ENCODE results near the gene LATS2. TPM values are rescaled to one million over a fixed set of nuclear protein-coding genes. Genes with fewer than 3 reads are reported as not detected.

LATS2 gene
- total RNA-seq, 3 donors from 2014 or later: 15.1 to 35.2 (median 21.6) TPM

- Histone ChIP-seq H3K27me3 (no peaks in the 10 kb centered on the region), H3K4me3 (no peak overlapping the region), H3K36me3 (no peaks in the 10 kb centered on the region), H3K27ac (peak overlapping the region in 1 of 2 donors; percentile 16), H3K9me3 (no peaks in the 10 kb centered on the region), H3K4me1 (no peaks in the 10 kb centered on the region)
- no peak for DNase-seq (ENCODE audit: low spot score in 2 of 2)
- intact Hi-C loops (cut with DNase I; ENCODE audit: low total_unique reads): no loop called here
- TF ChIP-seq, protein P1, sequence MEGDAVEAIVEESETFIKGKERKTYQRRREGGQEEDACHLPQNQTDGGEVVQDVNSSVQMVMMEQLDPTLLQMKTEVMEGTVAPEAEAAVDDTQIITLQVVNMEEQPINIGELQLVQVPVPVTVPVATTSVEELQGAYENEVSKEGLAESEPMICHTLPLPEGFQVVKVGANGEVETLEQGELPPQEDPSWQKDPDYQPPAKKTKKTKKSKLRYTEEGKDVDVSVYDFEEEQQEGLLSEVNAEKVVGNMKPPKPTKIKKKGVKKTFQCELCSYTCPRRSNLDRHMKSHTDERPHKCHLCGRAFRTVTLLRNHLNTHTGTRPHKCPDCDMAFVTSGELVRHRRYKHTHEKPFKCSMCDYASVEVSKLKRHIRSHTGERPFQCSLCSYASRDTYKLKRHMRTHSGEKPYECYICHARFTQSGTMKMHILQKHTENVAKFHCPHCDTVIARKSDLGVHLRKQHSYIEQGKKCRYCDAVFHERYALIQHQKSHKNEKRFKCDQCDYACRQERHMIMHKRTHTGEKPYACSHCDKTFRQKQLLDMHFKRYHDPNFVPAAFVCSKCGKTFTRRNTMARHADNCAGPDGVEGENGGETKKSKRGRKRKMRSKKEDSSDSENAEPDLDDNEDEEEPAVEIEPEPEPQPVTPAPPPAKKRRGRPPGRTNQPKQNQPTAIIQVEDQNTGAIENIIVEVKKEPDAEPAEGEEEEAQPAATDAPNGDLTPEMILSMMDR (IDR thresholded peaks at IDR 0.05): no peak
- TF ChIP-seq POLR2A (IDR thresholded peaks at IDR 0.05) (no peak), POLR2AphosphoS5 (IDR thresholded peaks at IDR 0.05) (no peak)
Observed at GRCh38 chr13:21079221-21079620, 17.8 kb upstream of the LATS2 start.

GRCh38 chr13:21078501-21078900 lies 17.1 kb upstream of the LATS2 start:
- intact Hi-C loops (cut with DNase I; ENCODE audit: low total_unique reads): no loop called here
- DNase-seq (ENCODE audit: low spot score in 2 of 2): no peak
- no peaks in the 10 kb centered on the region for H3K4me1 ChIP-seq
- TF ChIP-seq POLR2A (IDR thresholded peaks at IDR 0.05) (no peak), POLR2AphosphoS5 (IDR thresholded peaks at IDR 0.05) (no peak)
- TF ChIP-seq, protein P1 (IDR thresholded peaks at IDR 0.05): no peak
- no peaks in the 10 kb centered on the region for H3K36me3 ChIP-seq
- H3K27ac ChIP-seq: peak overlapping the region in 1 of 2 donors; percentile 66
- no peaks in the 10 kb centered on the region for H3K9me3 ChIP-seq
- H3K4me3 ChIP-seq: peak overlapping the region in 2 of 3 donors; percentile 33 to 48
- no peaks in the 10 kb centered on the region for H3K27me3 ChIP-seq

DNA sequence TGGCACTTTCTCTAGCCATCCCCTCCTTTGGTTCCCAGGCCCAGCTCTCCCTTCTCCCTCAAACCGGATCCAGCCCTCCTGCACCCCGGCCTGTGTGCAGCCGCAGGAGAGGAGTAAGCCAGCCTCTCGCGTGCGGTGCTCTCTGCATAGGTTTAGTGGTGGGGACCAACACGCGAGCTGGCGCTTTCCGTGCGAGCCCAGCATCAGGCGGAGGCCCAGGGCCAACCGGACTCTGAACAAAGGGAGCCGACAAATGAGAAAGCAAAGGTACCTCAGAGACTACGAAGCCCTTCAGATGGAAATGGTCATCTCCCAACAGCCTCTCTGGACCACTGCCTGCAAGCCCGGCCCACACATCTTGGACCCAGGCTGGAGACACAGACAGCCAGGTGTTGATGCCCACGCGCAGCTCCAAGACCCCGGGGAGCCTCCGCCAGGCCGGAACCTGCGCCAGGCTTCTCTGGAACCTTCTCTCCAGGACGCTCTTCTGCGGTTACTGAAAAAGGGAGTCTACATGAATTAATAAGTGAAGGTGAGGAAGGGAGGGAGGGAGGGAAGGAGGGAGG lies 16.5 kb upstream of the LATS2 start:
- intact Hi-C loops (cut with DNase I; ENCODE audit: low total_unique reads): no loop called here
- DNase-seq (ENCODE audit: low spot score in 2 of 2): no peak
- TF ChIP-seq, protein P1 (IDR thresholded peaks at IDR 0.05): no peak
- TF ChIP-seq POLR2A (IDR thresholded peaks at IDR 0.05): no peak
- no peak for TF ChIP-seq POLR2AphosphoS5 (IDR thresholded peaks at IDR 0.05)
- Histone ChIP-seq H3K9me3 (no peaks in the 10 kb centered on the region), H3K4me1 (no peaks in the 10 kb centered on the region), H3K27ac (peak overlapping the region in 1 of 2 donors; percentile 66), H3K36me3 (no peaks in the 10 kb centered on the region), H3K4me3 (peak overlapping the region in 2 of 3 donors; percentile 33 to 48), H3K27me3 (no peaks in the 10 kb centered on the region)

DNA sequence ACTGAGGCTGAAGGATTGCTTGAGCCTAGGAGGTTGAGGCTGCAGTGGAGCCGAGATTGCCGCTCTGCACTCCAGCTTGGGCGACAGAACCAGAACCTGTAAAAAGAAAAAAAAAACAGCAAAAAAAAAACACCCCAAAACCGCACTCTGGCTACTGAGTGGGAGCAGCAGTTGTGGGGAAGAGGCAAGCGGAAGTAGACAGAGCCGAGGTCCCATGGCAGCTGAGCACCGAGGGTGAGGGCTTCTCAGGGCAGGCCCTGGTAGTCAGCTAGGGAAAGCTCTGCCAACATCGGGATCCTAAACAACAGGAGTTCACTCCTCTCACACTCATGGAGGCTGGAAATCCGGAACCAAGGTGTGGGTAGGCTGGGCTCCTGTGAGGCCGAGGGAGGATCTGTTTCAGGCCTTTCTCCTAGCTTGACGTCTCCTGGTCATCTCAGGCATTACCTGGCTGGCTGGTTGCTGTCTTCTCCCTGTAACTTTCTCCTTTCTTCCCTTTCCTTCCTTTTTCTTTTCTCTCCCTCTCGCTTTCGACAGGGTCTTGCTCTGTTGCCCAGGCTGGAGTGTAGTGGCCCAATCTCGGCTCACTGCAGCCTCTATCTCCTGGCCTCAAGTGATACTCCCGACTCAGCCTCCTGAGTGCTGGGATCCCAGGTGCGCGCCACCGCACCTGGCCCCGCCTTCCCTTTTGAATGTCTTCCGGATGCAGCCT lies 15.8 kb upstream of the LATS2 start:
- Histone ChIP-seq H3K27ac (peak overlapping the region in 1 of 2 donors; percentile 66), H3K4me1 (no peaks in the 10 kb centered on the region), H3K27me3 (no peaks in the 10 kb centered on the region), H3K36me3 (no peaks in the 10 kb centered on the region), H3K9me3 (no peaks in the 10 kb centered on the region), H3K4me3 (peak overlapping the region in 2 of 3 donors; percentile 33 to 48)
- TF ChIP-seq, protein P1 (IDR thresholded peaks at IDR 0.05): no peak
- TF ChIP-seq POLR2AphosphoS5 (IDR thresholded peaks at IDR 0.05) (no peak), POLR2A (IDR thresholded peaks at IDR 0.05) (no peak)
- DNase-seq (ENCODE audit: low spot score in 2 of 2): no peak
- intact Hi-C loops (cut with DNase I; ENCODE audit: low total_unique reads): no loop called here

- intact Hi-C loops (cut with DNase I; ENCODE audit: low total_unique reads): no loop called here
- Histone ChIP-seq H3K27me3 (no peaks in the 10 kb centered on the region), H3K36me3 (no peaks in the 10 kb centered on the region), H3K9me3 (no peaks in the 10 kb centered on the region), H3K4me1 (no peaks in the 10 kb centered on the region), H3K27ac (peak overlapping the region in 1 of 2 donors; percentile 83), H3K4me3 (peak overlapping the region; percentile 48 to 65 (median 52))
- TF ChIP-seq, protein P1 (IDR thresholded peaks at IDR 0.05): no peak
- TF ChIP-seq POLR2AphosphoS5 (IDR thresholded peaks at IDR 0.05): no peak
- DNase-seq (ENCODE audit: low spot score in 2 of 2): no peak
Observed at GRCh38 chr13:21076253-21076652, 14.9 kb upstream of the LATS2 start.
